ENCODE measurements around the gene SCRN2. TPM values are rescaled to one million over a fixed set of nuclear protein-coding genes. Genes with fewer than 3 reads are reported as not detected.

The SCRN2 gene
- total RNA-seq, 1 donor from 2014 or later: 30.5 TPM

GRCh38 chr17:47841488-47842291, 617 bp upstream of the SCRN2 start:
- peak overlapping the region; percentile 80 for H3K27ac ChIP-seq

DNA sequence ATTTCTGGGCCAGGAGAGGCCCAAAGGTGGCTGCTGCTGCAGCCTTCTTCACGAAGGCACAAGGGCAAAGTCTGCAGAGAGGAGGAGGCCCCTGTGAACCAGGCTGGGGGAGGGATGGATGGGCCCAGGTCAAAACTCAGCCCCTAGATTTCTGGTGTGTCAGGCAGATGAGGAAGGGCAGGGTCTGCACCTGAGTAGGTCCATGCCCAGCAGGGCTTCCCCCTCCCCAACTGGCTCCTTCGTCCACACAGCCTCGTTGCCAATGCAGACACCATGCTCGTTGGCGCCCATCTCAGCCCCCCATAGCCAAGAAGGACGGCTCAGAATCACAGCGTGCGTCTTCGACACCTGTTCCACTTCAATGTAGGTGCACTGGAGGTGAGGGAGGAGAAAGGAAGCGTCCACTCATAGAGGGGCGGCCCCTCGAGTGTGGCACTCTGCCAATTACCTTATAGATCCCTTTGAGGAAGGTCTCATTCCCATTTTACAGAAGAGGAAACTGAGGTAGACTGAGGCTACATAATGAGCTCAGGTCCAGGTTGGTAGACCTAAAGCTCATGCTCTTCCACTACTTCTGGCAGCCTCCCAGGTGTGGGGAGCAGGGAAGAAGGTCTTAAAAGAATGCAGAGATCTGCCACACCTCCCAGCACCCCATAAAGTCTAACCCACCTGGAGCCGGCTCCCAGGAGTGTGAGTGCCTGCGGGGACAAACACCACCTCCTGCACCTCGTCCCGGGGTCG, 902 bp downstream of the SCRN2 start:
- Histone ChIP-seq H3K36me3 (peaks cover 22% of the 10 kb centered on the region), H3K27me3 (peaks cover 3% of the 10 kb centered on the region), H3K4me1 (peaks cover 25% of the 10 kb centered on the region), H3K9me3 (no peaks in the 10 kb centered on the region), H3K4me3 (peak overlapping the region; percentile 94), H3K27ac (peak overlapping the region; percentile 80)
- no peak for ATAC-seq
- TF ChIP-seq, protein P1, sequence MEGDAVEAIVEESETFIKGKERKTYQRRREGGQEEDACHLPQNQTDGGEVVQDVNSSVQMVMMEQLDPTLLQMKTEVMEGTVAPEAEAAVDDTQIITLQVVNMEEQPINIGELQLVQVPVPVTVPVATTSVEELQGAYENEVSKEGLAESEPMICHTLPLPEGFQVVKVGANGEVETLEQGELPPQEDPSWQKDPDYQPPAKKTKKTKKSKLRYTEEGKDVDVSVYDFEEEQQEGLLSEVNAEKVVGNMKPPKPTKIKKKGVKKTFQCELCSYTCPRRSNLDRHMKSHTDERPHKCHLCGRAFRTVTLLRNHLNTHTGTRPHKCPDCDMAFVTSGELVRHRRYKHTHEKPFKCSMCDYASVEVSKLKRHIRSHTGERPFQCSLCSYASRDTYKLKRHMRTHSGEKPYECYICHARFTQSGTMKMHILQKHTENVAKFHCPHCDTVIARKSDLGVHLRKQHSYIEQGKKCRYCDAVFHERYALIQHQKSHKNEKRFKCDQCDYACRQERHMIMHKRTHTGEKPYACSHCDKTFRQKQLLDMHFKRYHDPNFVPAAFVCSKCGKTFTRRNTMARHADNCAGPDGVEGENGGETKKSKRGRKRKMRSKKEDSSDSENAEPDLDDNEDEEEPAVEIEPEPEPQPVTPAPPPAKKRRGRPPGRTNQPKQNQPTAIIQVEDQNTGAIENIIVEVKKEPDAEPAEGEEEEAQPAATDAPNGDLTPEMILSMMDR (IDR thresholded peaks at IDR 0.05): no peak
- intact Hi-C loops (cut with DNase I): loop anchor here (5.0 kb wide), 1 partner anchor 52 kb away; no protein-coding TSS in a partner anchor
- no peak for DNase-seq

More at GRCh38 chr17:47841488-47842291, 617 bp upstream of the SCRN2 start:
- TF ChIP-seq, protein P1 (IDR thresholded peaks at IDR 0.05): peak; percentile 4
- peaks cover 24% of the 10 kb centered on the region for H3K4me1 ChIP-seq
- H3K4me3 ChIP-seq: peak overlapping the region; percentile 94
- no peaks in the 10 kb centered on the region for H3K9me3 ChIP-seq
- no peak for ATAC-seq
- peaks cover 15% of the 10 kb centered on the region for H3K36me3 ChIP-seq
- intact Hi-C loops (cut with DNase I): loop anchor here (5.0 kb wide), 1 partner anchor 51 kb away; no protein-coding TSS in a partner anchor
- H3K27me3 ChIP-seq: peaks cover 18% of the 10 kb centered on the region
- DNase-seq: no peak

- intact Hi-C loops (cut with DNase I): no loop called here
- Histone ChIP-seq H3K4me1 (peaks cover 24% of the 10 kb centered on the region), H3K27ac (no peak overlapping the region), H3K27me3 (no peaks in the 10 kb centered on the region), H3K4me3 (no peak overlapping the region), H3K36me3 (peaks cover 22% of the 10 kb centered on the region), H3K9me3 (no peaks in the 10 kb centered on the region)
- TF ChIP-seq, protein P1 (IDR thresholded peaks at IDR 0.05): no peak
- DNase-seq: no peak
- ATAC-seq: no peak
Measured at GRCh38 chr17:47839071-47839470, 2.0 kb downstream of the SCRN2 start.

GRCh38 chr17:47838636-47839035, 2.4 kb downstream of the SCRN2 start:
- intact Hi-C loops (cut with DNase I): no loop called here
- DNase-seq: no peak
- H3K27me3 ChIP-seq: no peaks in the 10 kb centered on the region
- ATAC-seq: no peak
- peaks cover 22% of the 10 kb centered on the region for H3K36me3 ChIP-seq
- H3K27ac ChIP-seq: no peak overlapping the region
- H3K4me1 ChIP-seq: peaks cover 24% of the 10 kb centered on the region
- TF ChIP-seq, protein P1 (IDR thresholded peaks at IDR 0.05): no peak
- no peak overlapping the region for H3K4me3 ChIP-seq
- no peaks in the 10 kb centered on the region for H3K9me3 ChIP-seq

GRCh38 chr17:47837401-47838039, 3.6 kb downstream of the SCRN2 start:
- H3K4me1 ChIP-seq: peaks cover 24% of the 10 kb centered on the region
- ATAC-seq (no peak), DNase-seq (no peak)
- intact Hi-C loops (cut with DNase I): no loop called here
- H3K9me3 ChIP-seq: no peaks in the 10 kb centered on the region
- TF ChIP-seq, protein P1 (IDR thresholded peaks at IDR 0.05): no peak
- no peak overlapping the region for H3K27ac ChIP-seq
- H3K36me3 ChIP-seq: peaks cover 22% of the 10 kb centered on the region
- H3K4me3 ChIP-seq: no peak overlapping the region
- H3K27me3 ChIP-seq: no peaks in the 10 kb centered on the region
